GM20431 (cell line): Measurements from ENCODE around the gene HCN2.
"Not testable (repeated sequence)": the region's sequence is repeated elsewhere in the genome, so short reads cannot be mapped to it uniquely, and the experiment has no call there.

Experiments
- in situ Hi-C: fragments of 300-500 bp; cut with MseI, MboI; formaldehyde crosslinking; loops from one replicate; pipeline ENCODE4 v1.15.0; 2020; ENCODE audit warnings: low sequenced_read_pairs; ENCODE audit not compliant: unreplicated experiment

HCN2 gene

GRCh38 chr19:602391-603301 lies 13.0 kb downstream of the HCN2 start:
- in situ Hi-C loops = no loop called here

GRCh38 chr19:603302-603639 lies 13.6 kb downstream of the HCN2 start:
- in situ Hi-C loops = not testable (repeated sequence)

GRCh38 chr19:603779-604178 lies 14.1 kb downstream of the HCN2 start:
- in situ Hi-C loops = not testable (repeated sequence)

GRCh38 chr19:604355-604754 lies 14.7 kb downstream of the HCN2 start:
- in situ Hi-C loops = no loop called here

- in situ Hi-C loops = not testable (repeated sequence)
Measured at GRCh38 chr19:605061-605971, 15.6 kb downstream of the HCN2 start.

GRCh38 chr19:607301-608154 lies 17.8 kb downstream of the HCN2 start:
- in situ Hi-C loops = no loop called here

GRCh38 chr19:608155-609003 lies 18.7 kb downstream of the HCN2 start:
- in situ Hi-C loops = no loop called here

GRCh38 chr19:609004-609346 lies 19.3 kb downstream of the HCN2 start:
- in situ Hi-C loops = no loop called here

GRCh38 chr19:610071-610800 lies 20.6 kb downstream of the HCN2 start:
- in situ Hi-C loops = no loop called here

- in situ Hi-C loops = no loop called here
Measured at GRCh38 chr19:610801-611480, 21.3 kb downstream of the HCN2 start.

- in situ Hi-C loops = no loop called here
Measured at GRCh38 chr19:611481-611868, 21.8 kb downstream of the HCN2 start.

GRCh38 chr19:612941-613340 lies 23.3 kb downstream of the HCN2 start:
- in situ Hi-C loops = no loop called here

GRCh38 chr19:613732-614567 lies 24.3 kb downstream of the HCN2 start:
- in situ Hi-C loops = no loop called here

- in situ Hi-C loops = no loop called here
Measured at GRCh38 chr19:615619-616018, 25.9 kb downstream of the HCN2 start.

GRCh38 chr19:616062-616700 lies 26.5 kb downstream of the HCN2 start:
- in situ Hi-C loops = no loop called here

GRCh38 chr19:616747-617526 lies 27.3 kb downstream of the HCN2 start:
- in situ Hi-C loops = no loop called here
